Stimulated activated CD4-positive, alpha-beta T cell treated with anti-CD3 and anti-CD28 coated beads, Interleukin-2, amount 100 ng/mL, for 48 hours (primary cell): ENCODE data around the gene ESYT2.
"Not testable (repeated sequence)": the region's sequence is repeated elsewhere in the genome, so short reads cannot be mapped to it uniquely, and the experiment has no call there.

Source experiments
- DNase-seq, 2 donors: peaks; one replicate each; pipeline ENCODE4 v3.0.0-alpha.2; 2020

Gene ESYT2

DNA sequence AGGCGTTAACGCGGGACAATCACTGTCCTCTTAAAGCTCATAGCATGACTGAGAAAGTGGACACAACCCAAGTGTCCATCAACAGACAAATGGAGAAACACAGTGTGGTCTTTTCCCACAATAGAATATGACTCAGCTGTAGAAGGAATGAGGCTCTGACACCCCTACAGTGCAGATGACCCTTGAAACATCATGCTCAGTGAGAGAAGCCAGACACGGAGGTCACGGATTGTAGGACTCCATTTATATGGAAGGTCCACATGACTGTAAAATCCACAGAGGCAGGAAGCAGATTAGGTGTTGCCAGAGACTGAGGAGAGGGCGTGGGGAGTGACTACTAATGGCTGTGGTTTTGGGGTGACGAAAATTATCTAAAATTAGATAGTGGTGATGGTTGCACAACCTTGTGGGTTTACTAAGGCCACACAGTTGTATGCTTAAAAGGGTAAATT lies 118.6 kb downstream of the ESYT2 start:
- DNase-seq = no peak

GRCh38 chr7:158707610-158708009 lies 121.7 kb downstream of the ESYT2 start:
- DNase-seq = no peak

DNA sequence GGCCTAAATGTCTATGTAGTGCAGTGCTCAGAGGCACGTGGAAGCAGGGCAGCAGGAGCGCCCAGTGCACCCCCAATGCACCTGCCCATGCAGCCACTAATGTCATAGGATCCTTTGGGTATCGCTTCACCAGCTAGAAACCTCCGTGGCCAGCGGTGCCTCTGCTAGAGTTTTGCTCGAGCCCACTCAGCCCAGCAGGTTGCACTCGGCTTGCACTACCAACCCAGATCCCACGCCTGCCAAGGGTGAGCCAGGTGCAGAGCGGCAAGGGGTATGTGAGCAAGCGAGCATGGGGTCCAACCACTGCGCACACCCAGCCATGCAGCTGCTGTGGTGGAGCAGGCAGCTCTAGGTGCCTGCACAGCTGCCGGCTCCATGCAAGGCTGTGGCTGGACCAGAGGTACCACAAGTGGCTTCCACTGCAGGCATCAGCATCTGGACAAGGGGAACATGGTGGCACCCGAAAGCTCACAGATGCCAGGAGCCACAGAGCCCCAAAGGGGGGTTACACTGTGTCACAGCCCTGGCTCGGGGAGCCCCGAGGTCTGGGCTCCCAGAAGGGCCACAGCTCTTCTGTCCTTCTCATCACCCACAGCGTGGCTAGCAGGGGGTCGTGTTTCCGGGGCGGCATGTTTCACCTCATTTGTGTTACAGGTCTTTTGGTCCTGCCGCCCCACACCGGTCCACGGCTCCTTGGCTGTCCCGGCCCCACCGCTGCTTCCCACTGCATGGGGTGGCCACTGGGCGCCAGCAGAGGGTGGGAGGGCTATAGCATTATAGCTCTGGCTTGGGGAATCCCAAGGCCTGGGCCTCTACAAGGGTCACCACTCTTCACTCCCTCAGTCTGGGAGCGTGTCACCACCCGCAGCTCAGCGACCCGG lies 122.4 kb downstream of the ESYT2 start:
- DNase-seq = no peak

- no peak for DNase-seq
Measured at GRCh38 chr7:158706273-158706704, 123.0 kb downstream of the ESYT2 start.

DNA sequence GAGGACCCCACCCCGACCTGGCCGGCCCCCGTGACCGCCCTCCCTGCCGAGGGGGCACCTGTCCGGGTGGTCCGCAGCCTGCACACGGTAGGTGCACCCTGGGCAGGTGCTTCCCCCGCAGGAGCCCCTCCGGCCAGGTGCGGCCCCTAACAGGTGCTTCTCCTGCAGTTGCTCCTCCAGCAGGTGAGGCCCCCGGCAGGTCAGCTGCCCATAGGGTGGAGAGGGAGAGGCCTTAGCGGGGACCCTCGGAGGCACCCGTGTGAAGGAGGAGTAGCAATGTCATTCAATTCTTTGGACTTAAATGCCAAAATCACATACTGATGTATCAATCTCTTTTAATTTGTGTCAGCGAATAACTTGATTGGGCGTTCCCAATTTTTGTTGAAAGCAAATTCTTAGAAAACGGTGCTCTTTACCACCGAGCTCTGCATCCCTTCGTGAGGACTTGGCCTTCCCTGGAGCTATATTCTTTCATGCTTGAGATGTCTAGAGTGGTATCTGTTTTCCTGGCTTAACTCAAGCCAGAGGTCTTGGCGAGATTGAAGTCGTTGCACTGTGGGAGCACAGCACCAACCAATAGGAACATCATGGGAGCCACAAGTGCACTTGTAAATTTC lies 124.0 kb downstream of the ESYT2 start:
- DNase-seq = no peak

- peak; percentile 98 for DNase-seq
Measured at GRCh38 chr7:158704524-158705233, 124.6 kb downstream of the ESYT2 start, which contains the start of gene NCAPG2. Gene NCAPG2 (minus strand): TSS chr7:158704804. CDS start chr7:158701899, 2,905 bp downstream.

- DNase-seq = not testable (repeated sequence)
Measured at GRCh38 chr7:158703679-158704523, 125.4 kb downstream of the ESYT2 start.

DNA sequence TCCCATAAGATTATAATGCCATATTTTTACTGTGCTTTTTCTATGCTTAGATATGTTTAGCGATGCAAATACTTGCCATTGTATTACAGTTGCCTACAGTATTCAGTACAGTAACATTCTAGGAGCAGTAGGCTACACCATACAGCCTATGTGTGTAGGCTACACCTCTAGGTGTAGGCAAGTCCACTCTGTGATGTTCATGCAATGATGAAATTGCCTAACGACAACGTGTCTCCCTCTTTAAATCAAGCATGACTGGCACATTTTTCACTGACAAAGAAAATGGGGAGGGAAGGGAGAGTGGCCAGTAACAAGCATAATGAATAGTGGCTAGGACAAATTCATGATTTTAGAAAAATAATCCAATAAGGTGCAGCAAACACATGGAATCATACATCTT lies 126.4 kb downstream of the ESYT2 start:
- no peak for DNase-seq

GRCh38 chr7:158702196-158702595 lies 127.1 kb downstream of the ESYT2 start:
- no peak for DNase-seq

GRCh38 chr7:158700008-158700407 lies 129.3 kb downstream of the ESYT2 start:
- no peak for DNase-seq

DNA sequence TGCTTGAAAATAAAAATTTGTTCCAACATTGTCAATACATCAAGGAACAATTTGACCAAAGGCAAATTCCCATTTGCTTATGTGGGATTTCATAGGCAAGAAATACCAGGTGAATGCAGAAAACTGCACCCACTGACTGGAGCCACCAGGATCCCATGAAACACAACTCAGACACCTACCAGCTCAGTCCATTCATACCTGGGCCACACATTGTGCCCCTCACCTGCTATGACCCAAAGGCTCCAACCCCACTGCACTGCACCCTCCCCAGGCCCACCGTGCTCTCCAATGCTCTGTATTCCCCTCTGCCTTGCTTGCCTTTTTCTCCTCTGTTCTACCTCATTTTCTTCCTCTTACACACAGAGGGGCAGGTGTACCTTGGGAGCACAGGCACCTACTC lies 130.0 kb downstream of the ESYT2 start:
- no peak for DNase-seq

- no peak for DNase-seq
Measured at GRCh38 chr7:158698657-158699195, 130.6 kb downstream of the ESYT2 start.

GRCh38 chr7:158697597-158697996 lies 131.7 kb downstream of the ESYT2 start:
- DNase-seq = not testable (repeated sequence)

- DNase-seq = no peak
Measured at GRCh38 chr7:158695726-158696452, 133.4 kb downstream of the ESYT2 start.

DNA sequence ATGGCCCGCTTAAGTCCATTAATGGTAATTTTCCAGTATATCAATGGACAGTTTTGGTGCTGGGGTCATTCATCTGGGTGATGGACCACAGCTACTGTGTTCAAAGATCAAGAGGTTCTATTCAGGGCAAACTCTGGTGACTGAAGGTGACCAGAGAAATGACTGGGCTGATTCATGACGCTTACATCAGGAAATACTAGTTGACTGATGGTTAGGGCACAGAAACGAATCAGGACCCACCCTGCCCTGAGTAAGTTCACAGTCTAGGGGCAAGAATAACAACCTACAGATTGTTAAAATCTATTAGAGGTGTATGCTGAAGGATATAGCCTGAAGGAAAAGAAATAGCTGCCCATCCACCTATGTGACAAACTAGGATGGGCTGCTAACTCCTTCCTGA lies 134.3 kb downstream of the ESYT2 start:
- no peak for DNase-seq

DNA sequence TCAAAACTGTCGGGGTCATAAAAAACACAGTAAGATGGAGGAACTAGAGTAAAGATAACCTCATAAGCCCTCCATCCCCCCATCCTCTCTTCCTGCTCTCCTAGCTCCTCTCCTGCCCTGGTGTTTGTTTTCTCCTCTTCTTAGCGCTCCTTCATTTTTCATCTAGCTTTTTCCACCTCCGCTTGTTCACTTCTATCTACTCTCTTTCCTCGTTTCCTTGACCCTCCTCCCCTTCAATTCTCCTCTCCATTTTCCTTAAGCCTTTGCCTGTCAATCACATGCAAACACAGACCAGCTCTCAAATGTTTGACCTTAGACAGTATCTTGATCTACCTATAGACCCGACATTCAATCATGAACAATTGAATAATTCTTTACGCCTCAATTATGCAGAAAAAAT lies 134.7 kb downstream of the ESYT2 start:
- no peak for DNase-seq

- DNase-seq = no peak
Measured at GRCh38 chr7:158689488-158689887, 139.8 kb downstream of the ESYT2 start.

DNA sequence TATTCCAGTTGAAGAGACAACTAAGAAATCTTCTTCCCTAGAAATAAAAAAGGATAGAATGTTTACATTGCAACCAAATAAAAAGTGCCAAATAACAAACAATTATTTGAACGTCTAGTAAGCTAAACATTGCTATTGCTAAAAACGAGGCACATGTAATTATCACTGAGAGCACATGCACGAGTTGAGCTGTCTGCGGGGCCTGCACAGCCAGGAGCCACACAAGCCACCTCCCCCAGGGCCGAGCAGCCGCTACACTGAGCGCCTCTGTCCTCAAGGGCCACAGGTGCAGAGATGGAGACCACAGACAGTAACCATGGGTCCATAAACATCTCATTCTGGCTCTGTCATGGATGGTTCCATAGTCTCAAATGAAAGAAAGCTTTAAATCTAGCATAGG lies 141.9 kb downstream of the ESYT2 start:
- DNase-seq = no peak

GRCh38 chr7:158685693-158686092 lies 143.6 kb downstream of the ESYT2 start:
- no peak for DNase-seq

DNA sequence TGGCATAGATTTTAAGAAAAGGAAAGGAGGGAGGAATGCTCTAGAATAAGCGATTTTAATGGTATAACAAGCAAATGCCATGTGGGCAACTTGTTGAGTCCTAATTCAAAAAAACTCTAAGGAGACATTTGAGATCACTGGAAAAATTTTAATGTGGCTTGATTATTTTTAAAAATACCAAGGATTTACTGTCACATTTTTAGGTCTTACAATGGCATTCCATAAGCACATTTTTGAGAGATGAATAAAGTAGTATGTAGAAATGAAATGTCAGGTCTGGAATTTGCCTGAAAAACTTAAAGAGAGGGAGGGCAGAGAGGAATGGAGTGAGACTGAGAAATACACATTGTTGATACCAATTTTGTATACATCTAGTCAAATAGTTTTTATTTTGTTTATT lies 145.0 kb downstream of the ESYT2 start:
- no peak for DNase-seq

DNA sequence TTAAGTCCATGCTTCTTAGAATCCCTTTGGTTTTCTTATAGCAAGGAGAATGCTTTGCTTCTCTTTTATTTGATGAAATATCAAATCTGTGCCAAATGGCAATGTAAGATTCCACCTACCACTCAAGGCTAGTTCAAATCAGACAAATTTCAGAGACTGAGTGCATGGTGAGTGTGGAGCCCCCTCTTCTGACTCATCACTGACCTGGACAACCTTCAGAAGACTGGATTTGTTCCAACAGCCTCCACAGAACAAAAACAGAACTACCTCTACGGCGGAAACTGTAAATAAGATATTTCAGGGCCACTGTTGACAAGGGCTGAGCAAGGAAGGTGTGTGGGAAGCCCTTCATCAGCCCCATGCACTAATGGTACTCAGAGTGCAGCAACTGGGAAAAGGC lies 145.8 kb downstream of the ESYT2 start:
- no peak for DNase-seq

DNA sequence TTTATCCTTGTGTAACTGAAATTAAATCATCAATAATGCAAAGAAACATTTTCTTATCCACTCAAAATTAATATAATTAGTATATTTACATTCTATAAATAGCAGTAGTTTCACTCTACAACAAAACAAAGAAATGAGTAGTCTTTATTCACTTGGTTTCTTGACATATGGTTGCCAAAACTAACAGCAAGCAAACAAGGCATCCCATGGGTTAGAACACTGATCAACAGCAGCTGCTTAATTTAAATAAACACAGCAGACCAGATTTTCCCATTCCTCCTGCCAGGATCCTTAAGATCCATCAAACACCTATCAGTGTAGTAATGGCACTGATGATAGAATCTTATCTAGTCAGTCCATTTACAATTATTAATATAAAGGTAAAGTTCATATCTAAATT lies 146.9 kb downstream of the ESYT2 start:
- DNase-seq = no peak
